ENCODE data around the gene PRICKLE2. TPM values are rescaled to one million over a fixed set of nuclear protein-coding genes. Genes with fewer than 3 reads are reported as not detected.

Gene PRICKLE2
- total and polyA plus RNA-seq, 2 experiments from 2014 or later, result 8.5 to 30.3 TPM

DNA sequence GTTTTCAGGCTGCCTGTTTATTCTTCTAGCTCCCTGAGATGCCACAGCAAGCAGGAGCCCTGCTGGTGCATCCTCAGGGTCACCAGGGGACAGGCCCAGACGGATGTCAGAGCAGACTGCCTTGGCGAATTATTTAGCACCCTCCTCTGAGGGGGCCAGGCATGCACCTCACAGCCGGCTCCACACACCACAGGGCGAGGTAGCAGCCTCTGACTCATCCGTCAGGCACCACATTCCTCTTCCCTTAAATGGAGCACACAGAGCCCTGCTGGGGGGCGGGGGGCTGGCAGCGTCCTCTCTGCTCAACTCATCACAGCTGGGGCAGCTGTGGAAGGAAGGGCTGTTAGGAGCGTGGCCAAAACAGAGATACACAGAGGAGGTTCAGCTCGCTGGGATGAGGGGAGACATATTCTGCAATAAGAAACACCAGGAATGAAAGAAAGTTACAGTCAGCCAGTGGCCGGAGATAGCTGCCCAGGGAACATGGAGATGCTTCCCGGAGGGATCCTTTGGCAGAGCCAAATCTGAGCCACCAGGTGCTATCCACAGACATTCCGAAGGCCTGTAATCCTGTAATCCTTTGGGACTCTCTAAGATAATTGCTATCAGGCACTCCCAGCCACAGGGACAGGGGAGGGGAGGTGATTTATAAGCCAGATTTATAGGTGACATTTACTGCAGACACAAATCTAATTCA, 13.9 kb upstream of the PRICKLE2 start:
- no peak overlapping the region for H3K4me3 ChIP-seq
- no peaks in the 10 kb centered on the region for H3K36me3 ChIP-seq (replicated peaks; ENCODE audit: insufficient read depth, low read depth)
- H3K9me2 ChIP-seq (replicated peaks; ENCODE audit: insufficient read depth), result no peaks in the 10 kb centered on the region
- 25% methylated on average over 12 of the region's 12 CpGs for WGBS (ENCODE audit: low lambda C conversion rate, missing lambda C conversion rate)
- no peak overlapping the region for H2AFZ ChIP-seq
- peak; percentile 87 for DNase-seq (ENCODE audit: low spot score)
- H3K4me1 ChIP-seq (ENCODE audit: insufficient read depth), result peaks cover 16% of the 10 kb centered on the region
- peak overlapping the region; percentile 65 for H3K4me2 ChIP-seq
- no peaks in the 10 kb centered on the region for H3K27me3 ChIP-seq
- peak overlapping the region; percentile 65 for H3K27ac ChIP-seq
- TF ChIP-seq EZH2 (IDR thresholded peaks at IDR 0.05; ENCODE audit: borderline replicate concordance) (no peak), EZH2phosphoT487 (IDR thresholded peaks at IDR 0.05; ENCODE audit: low read depth, severe bottlenecking, unreplicated experiment) (no peak)
- TF ChIP-seq, protein P1, sequence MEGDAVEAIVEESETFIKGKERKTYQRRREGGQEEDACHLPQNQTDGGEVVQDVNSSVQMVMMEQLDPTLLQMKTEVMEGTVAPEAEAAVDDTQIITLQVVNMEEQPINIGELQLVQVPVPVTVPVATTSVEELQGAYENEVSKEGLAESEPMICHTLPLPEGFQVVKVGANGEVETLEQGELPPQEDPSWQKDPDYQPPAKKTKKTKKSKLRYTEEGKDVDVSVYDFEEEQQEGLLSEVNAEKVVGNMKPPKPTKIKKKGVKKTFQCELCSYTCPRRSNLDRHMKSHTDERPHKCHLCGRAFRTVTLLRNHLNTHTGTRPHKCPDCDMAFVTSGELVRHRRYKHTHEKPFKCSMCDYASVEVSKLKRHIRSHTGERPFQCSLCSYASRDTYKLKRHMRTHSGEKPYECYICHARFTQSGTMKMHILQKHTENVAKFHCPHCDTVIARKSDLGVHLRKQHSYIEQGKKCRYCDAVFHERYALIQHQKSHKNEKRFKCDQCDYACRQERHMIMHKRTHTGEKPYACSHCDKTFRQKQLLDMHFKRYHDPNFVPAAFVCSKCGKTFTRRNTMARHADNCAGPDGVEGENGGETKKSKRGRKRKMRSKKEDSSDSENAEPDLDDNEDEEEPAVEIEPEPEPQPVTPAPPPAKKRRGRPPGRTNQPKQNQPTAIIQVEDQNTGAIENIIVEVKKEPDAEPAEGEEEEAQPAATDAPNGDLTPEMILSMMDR (IDR thresholded peaks at IDR 0.05; ENCODE audit: poor library complexity), result no peak
- no peaks in the 10 kb centered on the region for H4K20me1 ChIP-seq (ENCODE audit: insufficient read depth, poor library complexity, severe bottlenecking)
- H3K79me2 ChIP-seq, result peaks cover 36% of the 10 kb centered on the region
- H3K9me3 ChIP-seq (ENCODE audit: low read depth), result no peaks in the 10 kb centered on the region

DNA sequence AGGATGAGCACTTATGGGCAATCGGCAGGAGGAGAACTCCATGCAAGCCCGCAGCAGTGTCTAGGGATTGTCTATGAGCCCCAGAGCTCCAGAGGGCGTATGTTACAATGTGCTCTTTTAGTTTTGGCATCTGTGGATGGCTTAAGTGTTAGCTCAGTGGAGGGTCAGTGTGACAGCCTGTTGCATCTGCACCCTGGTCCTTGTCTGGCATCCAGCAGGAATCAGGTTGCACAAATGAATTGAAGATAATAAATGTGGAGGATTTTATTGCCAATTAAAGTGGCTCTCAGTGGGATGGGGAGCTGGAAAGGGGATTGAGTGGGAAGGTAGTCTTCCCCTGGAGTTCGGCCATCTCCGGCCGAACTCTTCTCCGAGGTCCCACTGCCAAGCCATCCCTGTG, 11.8 kb upstream of the PRICKLE2 start:
- Histone ChIP-seq H3K9me3 (ENCODE audit: low read depth) (no peaks in the 10 kb centered on the region), H3K9me2 (replicated peaks; ENCODE audit: insufficient read depth) (no peaks in the 10 kb centered on the region), H2AFZ (no peak overlapping the region), H4K20me1 (ENCODE audit: insufficient read depth, poor library complexity, severe bottlenecking) (no peaks in the 10 kb centered on the region), H3K79me2 (peaks cover 22% of the 10 kb centered on the region), H3K4me2 (no peak overlapping the region), H3K36me3 (replicated peaks; ENCODE audit: insufficient read depth, low read depth) (no peaks in the 10 kb centered on the region), H3K27me3 (no peaks in the 10 kb centered on the region), H3K4me3 (no peak overlapping the region), H3K4me1 (ENCODE audit: insufficient read depth) (peaks cover 16% of the 10 kb centered on the region), H3K27ac (no peak overlapping the region)
- WGBS (ENCODE audit: low lambda C conversion rate, missing lambda C conversion rate), result 100% methylated on average over 7 of the region's 7 CpGs
- DNase-seq (ENCODE audit: low spot score), result no peak
- TF ChIP-seq EZH2 (IDR thresholded peaks at IDR 0.05; ENCODE audit: borderline replicate concordance) (no peak), EZH2phosphoT487 (IDR thresholded peaks at IDR 0.05; ENCODE audit: low read depth, severe bottlenecking, unreplicated experiment) (no peak)
- TF ChIP-seq, protein P1 (IDR thresholded peaks at IDR 0.05; ENCODE audit: poor library complexity), result no peak

DNA sequence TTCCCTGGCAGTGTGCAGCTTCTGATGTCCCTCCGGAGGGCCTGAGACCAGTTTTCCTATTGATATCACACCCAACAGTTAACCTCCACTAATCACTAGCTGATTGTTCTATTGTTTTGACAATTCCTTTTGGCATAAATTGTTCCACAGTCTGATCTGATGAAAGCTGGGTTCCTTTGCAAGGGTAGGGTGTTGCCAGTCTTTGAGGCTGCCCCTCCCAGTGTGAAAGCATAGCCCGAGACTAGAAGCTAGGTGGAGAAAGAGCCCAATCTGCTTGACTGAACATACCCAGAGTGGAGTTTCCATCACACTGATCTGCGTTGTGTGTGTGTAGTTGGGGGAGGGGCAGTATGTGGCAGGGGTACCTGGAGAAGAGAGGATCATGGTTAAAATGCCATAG, 10.3 kb upstream of the PRICKLE2 start:
- 91% methylated on average over 3 of the region's 3 CpGs for WGBS (ENCODE audit: low lambda C conversion rate, missing lambda C conversion rate)
- Histone ChIP-seq H3K4me1 (ENCODE audit: insufficient read depth) (peaks cover 11% of the 10 kb centered on the region), H3K9me2 (replicated peaks; ENCODE audit: insufficient read depth) (no peaks in the 10 kb centered on the region), H3K27me3 (no peaks in the 10 kb centered on the region), H3K4me3 (no peak overlapping the region), H2AFZ (no peak overlapping the region), H3K9me3 (ENCODE audit: low read depth) (no peaks in the 10 kb centered on the region), H3K36me3 (replicated peaks; ENCODE audit: insufficient read depth, low read depth) (no peaks in the 10 kb centered on the region), H3K4me2 (no peak overlapping the region), H4K20me1 (ENCODE audit: insufficient read depth, poor library complexity, severe bottlenecking) (no peaks in the 10 kb centered on the region), H3K27ac (no peak overlapping the region), H3K79me2 (peaks cover 21% of the 10 kb centered on the region)
- TF ChIP-seq EZH2phosphoT487 (IDR thresholded peaks at IDR 0.05; ENCODE audit: low read depth, severe bottlenecking, unreplicated experiment), result no peak
- no peak for TF ChIP-seq EZH2 (IDR thresholded peaks at IDR 0.05; ENCODE audit: borderline replicate concordance)
- TF ChIP-seq, protein P1 (IDR thresholded peaks at IDR 0.05; ENCODE audit: poor library complexity), result no peak
- DNase-seq (ENCODE audit: low spot score), result no peak

Data from hepatocyte (in vitro differentiated cells).